ENCODE results near the gene EMC9. TPM values are rescaled to one million over a fixed set of nuclear protein-coding genes. Genes with fewer than 3 reads are reported as not detected.

The EMC9 gene
- total and polyA plus RNA-seq, 2 of the 8 experiments (the other 6 are each of a cell fraction or from before 2014, with no cell fraction given), result 38.4 to 47.2 TPM

GRCh38 chr14:24145219-24145618 is 3.8 kb upstream of the EMC9 start:
- POLR2A ChIA-PET (ENCODE audit: partially characterized antibody), result interaction anchor here (1.3 to 9.6 kb wide), 10 partner anchors 8 to 69 kb away, joined by 3 to 86 read pairs (median 6); partner anchors contain the start of genes CHMP4A, IRF9, PSME1 and REC8
- Histone ChIP-seq H3K4me1 (replicated peaks in 1 of 4; ENCODE audit: control insufficient read depth in 3 of 4, insufficient read depth in 4 of 4, low read length in 3 of 4) (peaks cover 0 to 10% (median 8%) of the 10 kb centered on the region in 4 experiments; a peak in 5 of 7 replicates), H3K23ac (ENCODE audit: insufficient read length) (no peak overlapping the region), H3K27ac (ENCODE audit: low read depth, low read length) (no peak overlapping the region), H3K79me1 (ENCODE audit: low read depth, low read length) (peaks cover 6% of the 10 kb centered on the region; the same call in 1 of the 2 replicates), H2AFZ (ENCODE audit: low read length) (no peak overlapping the region), H3K27me3 (replicated peaks in 1 of 4; ENCODE audit: control insufficient read depth in 3 of 4, extremely low read depth in 1 of 4, insufficient read depth in 3 of 4, low read length in 3 of 4) (no peaks in the 10 kb centered on the region), H3K9ac (replicated peaks in 1 of 4; ENCODE audit: extremely low read depth in 1 of 4, low read depth in 3 of 4, low read length in 3 of 4) (no peak overlapping the region), H2BK20ac (ENCODE audit: low read length) (no peak overlapping the region), H2BK120ac (replicated peaks; ENCODE audit: low read depth, low read length) (no peak overlapping the region), H3K36me3 (ENCODE audit: control insufficient read depth in 2 of 4, insufficient read depth in 4 of 4, low read length in 3 of 4) (peaks cover 4 to 18% (median 12%) of the 10 kb centered on the region in 4 experiments; a peak in 7 of 8 replicates), H2BK5ac (ENCODE audit: low read depth, low read length) (no peak overlapping the region), H3K23me2 (ENCODE audit: low read depth, low read length) (peaks cover 13% of the 10 kb centered on the region), H3K56ac (replicated peaks; ENCODE audit: insufficient read length, low read depth, low read length) (no peak overlapping the region), H3K4me2 (ENCODE audit: insufficient read depth in 1 of 2, low read depth in 2 of 2, low read length in 2 of 2) (peak overlapping the region in 1 of 2 experiments; percentile 83; a peak in 2 of 4 replicates), H4K5ac (ENCODE audit: insufficient read length, low read depth, low read length) (no peak overlapping the region), H2AK5ac (ENCODE audit: low read depth, low read length) (no peak overlapping the region), H2BK15ac (ENCODE audit: low read length) (no peak overlapping the region), H4K20me1 (replicated peaks in 1 of 2; ENCODE audit: control insufficient read depth in 1 of 2, insufficient read depth in 2 of 2, low read length in 2 of 2) (peaks cover 0 to 12% of the 10 kb centered on the region in 2 experiments), H4K8ac (ENCODE audit: extremely low read depth, insufficient read depth, low read length) (no peak overlapping the region), H3K14ac (ENCODE audit: insufficient read length) (no peak overlapping the region), H3K4me3 (ENCODE audit: extremely low read depth in 1 of 4, insufficient read depth in 2 of 4, low read depth in 3 of 4, low read length in 4 of 4) (peak overlapping the region in 1 of 4 experiments; percentile 98; a peak in 1 of 8 replicates), H2BK12ac (ENCODE audit: low read depth, low read length) (no peak overlapping the region), H3K18ac (ENCODE audit: extremely low read depth, low read length) (no peak overlapping the region), H3K9me3 (ENCODE audit: insufficient read depth in 2 of 2, low read depth in 1 of 2, low read length in 1 of 2) (no peaks in the 10 kb centered on the region), H4K91ac (replicated peaks; ENCODE audit: insufficient read length, low read length) (no peak overlapping the region), H3K79me2 (ENCODE audit: control insufficient read depth in 1 of 2, insufficient read depth in 2 of 2, low read length in 2 of 2) (peaks cover 0 to 28% of the 10 kb centered on the region in 2 experiments; a peak in 3 of 4 replicates), H3K4ac (replicated peaks; ENCODE audit: insufficient read length, low read depth, low read length) (no peak overlapping the region)
- 84% methylated on average over 2 of the region's 2 CpGs; no CpG with 5 or more reads in 1 of the 2 experiments for WGBS, 2 experiments (ENCODE audit: extremely low coverage in 1 of 2, insufficient coverage in 1 of 2, insufficient read length in 1 of 2, insufficient replicate concordance in 2 of 2, low coverage in 1 of 2, low lambda C conversion rate in 2 of 2, missing lambda C conversion rate in 1 of 2)
- no peak for FAIRE-seq
- TF ChIP-seq YY1 (IDR thresholded peaks at IDR 0.05; ENCODE audit: low read depth, low read length), result no peak
- DNase-seq (ENCODE audit: low read depth in 1 of 2, low spot score in 2 of 2), result no peak
- CTCF ChIA-PET (ENCODE audit: partially characterized antibody), result interaction anchor here (0.8 to 3.0 kb wide), 4 partner anchors 8 to 87 kb away, joined by 3 to 9 read pairs (median 5); no protein-coding TSS in a partner anchor

Data from H1 (cell line).